ENCODE results near the gene TMEM72. TPM values are rescaled to one million over a fixed set of nuclear protein-coding genes. Genes with fewer than 3 reads are reported as not detected.

The TMEM72 gene
- total and polyA plus RNA-seq, 2 of the 13 experiments (the other 11 are each of a cell fraction or from before 2014, with no cell fraction given), result 0.04 TPM; not detected in 1

DNA sequence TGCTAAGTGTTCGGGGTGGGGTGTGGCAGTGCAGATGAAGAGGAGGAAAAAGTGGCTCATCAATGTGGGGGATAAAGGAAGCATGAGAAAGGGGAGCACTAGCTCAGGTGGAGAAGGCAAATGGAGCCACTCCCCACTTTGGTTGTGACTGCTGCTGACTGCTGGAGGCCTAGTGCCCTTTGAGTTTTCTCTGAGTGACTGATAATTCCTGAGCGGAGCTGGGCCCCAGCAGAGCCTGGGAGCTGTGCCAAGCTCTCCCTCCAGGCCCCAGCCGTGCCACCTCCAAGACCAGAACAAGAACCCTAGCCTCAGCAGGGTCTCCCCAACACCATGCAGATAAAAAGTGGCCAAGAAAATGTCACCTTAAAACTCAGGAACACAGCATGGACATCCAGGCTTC lies 38.8 kb downstream of the TMEM72 start (continued):
- TF ChIP-seq, protein P1, sequence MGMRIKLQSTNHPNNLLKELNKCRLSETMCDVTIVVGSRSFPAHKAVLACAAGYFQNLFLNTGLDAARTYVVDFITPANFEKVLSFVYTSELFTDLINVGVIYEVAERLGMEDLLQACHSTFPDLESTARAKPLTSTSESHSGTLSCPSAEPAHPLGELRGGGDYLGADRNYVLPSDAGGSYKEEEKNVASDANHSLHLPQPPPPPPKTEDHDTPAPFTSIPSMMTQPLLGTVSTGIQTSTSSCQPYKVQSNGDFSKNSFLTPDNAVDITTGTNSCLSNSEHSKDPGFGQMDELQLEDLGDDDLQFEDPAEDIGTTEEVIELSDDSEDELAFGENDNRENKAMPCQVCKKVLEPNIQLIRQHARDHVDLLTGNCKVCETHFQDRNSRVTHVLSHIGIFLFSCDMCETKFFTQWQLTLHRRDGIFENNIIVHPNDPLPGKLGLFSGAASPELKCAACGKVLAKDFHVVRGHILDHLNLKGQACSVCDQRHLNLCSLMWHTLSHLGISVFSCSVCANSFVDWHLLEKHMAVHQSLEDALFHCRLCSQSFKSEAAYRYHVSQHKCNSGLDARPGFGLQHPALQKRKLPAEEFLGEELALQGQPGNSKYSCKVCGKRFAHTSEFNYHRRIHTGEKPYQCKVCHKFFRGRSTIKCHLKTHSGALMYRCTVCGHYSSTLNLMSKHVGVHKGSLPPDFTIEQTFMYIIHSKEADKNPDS (CRISPR knock-in tag; IDR thresholded peaks at IDR 0.05), result no peak
- TF ChIP-seq ZFYVE20 (CRISPR knock-in tag; IDR thresholded peaks at IDR 0.05; ENCODE audit: borderline replicate concordance, low read depth) (no peak), FOXK1 (CRISPR knock-in tag; IDR thresholded peaks at IDR 0.05; ENCODE audit: borderline replicate concordance, low read depth) (no peak), TCF7L2 (IDR thresholded peaks at IDR 0.05; ENCODE audit: low read depth, low read length) (no peak), ZNF331 (CRISPR knock-in tag; IDR thresholded peaks at IDR 0.05) (peak; percentile 46; the same call in 1 of the 2 replicates), RFX5 (IDR thresholded peaks at IDR 0.05; ENCODE audit: low read depth, low read length) (no peak), ARNT (IDR thresholded peaks at IDR 0.05) (no peak), SP2 (CRISPR knock-in tag; IDR thresholded peaks at IDR 0.05) (no peak), ZFP1 (CRISPR knock-in tag; IDR thresholded peaks at IDR 0.05) (no peak), ZNF709 (CRISPR knock-in tag; IDR thresholded peaks at IDR 0.05) (no peak), ZNF441 (CRISPR knock-in tag; IDR thresholded peaks at IDR 0.05; ENCODE audit: borderline replicate concordance) (no peak), CBX2 (IDR thresholded peaks at IDR 0.05; ENCODE audit: low read depth, low read length) (no peak), CBX2 (CRISPR knock-in tag; IDR thresholded peaks at IDR 0.05; ENCODE audit: low read depth) (no peak), DNMT3B (CRISPR knock-in tag; conservative IDR thresholded peaks at IDR 0.05) (no peak), ZNF556 (CRISPR knock-in tag; IDR thresholded peaks at IDR 0.05; ENCODE audit: borderline replicate concordance) (no peak), SMAD9 (CRISPR knock-in tag; IDR thresholded peaks at IDR 0.05) (no peak), ZNF792 (CRISPR knock-in tag; IDR thresholded peaks at IDR 0.05) (no peak), ZNF703 (CRISPR knock-in tag; IDR thresholded peaks at IDR 0.05; ENCODE audit: borderline replicate concordance) (no peak)
- TF ChIP-seq, protein P2, sequence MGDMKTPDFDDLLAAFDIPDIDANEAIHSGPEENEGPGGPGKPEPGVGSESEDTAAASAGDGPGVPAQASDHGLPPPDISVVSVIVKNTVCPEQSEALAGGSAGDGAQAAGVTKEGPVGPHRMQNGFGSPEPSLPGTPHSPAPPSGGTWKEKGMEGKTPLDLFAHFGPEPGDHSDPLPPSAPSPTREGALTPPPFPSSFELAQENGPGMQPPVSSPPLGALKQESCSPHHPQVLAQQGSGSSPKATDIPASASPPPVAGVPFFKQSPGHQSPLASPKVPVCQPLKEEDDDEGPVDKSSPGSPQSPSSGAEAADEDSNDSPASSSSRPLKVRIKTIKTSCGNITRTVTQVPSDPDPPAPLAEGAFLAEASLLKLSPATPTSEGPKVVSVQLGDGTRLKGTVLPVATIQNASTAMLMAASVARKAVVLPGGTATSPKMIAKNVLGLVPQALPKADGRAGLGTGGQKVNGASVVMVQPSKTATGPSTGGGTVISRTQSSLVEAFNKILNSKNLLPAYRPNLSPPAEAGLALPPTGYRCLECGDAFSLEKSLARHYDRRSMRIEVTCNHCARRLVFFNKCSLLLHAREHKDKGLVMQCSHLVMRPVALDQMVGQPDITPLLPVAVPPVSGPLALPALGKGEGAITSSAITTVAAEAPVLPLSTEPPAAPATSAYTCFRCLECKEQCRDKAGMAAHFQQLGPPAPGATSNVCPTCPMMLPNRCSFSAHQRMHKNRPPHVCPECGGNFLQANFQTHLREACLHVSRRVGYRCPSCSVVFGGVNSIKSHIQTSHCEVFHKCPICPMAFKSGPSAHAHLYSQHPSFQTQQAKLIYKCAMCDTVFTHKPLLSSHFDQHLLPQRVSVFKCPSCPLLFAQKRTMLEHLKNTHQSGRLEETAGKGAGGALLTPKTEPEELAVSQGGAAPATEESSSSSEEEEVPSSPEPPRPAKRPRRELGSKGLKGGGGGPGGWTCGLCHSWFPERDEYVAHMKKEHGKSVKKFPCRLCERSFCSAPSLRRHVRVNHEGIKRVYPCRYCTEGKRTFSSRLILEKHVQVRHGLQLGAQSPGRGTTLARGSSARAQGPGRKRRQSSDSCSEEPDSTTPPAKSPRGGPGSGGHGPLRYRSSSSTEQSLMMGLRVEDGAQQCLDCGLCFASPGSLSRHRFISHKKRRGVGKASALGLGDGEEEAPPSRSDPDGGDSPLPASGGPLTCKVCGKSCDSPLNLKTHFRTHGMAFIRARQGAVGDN (CRISPR knock-in tag; IDR thresholded peaks at IDR 0.05), result peak; percentile 63
- TF ChIP-seq, protein P3, sequence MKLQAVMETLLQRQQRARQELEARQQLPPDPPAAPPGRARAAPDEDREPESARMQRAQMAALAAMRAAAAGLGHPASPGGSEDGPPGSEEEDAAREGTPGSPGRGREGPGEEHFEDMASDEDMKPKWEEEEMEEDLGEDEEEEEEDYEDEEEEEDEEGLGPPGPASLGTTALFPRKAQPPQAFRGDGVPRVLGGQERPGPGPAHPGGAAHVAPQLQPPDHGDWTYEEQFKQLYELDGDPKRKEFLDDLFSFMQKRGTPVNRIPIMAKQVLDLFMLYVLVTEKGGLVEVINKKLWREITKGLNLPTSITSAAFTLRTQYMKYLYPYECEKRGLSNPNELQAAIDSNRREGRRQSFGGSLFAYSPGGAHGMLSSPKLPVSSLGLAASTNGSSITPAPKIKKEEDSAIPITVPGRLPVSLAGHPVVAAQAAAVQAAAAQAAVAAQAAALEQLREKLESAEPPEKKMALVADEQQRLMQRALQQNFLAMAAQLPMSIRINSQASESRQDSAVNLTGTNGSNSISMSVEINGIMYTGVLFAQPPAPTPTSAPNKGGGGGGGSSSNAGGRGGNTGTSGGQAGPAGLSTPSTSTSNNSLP (IDR thresholded peaks at IDR 0.05; ENCODE audit: low read depth, low read length), result no peak
- TF ChIP-seq, protein P4, sequence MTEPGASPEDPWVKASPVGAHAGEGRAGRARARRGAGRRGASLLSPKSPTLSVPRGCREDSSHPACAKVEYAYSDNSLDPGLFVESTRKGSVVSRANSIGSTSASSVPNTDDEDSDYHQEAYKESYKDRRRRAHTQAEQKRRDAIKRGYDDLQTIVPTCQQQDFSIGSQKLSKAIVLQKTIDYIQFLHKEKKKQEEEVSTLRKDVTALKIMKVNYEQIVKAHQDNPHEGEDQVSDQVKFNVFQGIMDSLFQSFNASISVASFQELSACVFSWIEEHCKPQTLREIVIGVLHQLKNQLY (CRISPR knock-in tag; IDR thresholded peaks at IDR 0.05), result no peak
- TF ChIP-seq, protein P5, sequence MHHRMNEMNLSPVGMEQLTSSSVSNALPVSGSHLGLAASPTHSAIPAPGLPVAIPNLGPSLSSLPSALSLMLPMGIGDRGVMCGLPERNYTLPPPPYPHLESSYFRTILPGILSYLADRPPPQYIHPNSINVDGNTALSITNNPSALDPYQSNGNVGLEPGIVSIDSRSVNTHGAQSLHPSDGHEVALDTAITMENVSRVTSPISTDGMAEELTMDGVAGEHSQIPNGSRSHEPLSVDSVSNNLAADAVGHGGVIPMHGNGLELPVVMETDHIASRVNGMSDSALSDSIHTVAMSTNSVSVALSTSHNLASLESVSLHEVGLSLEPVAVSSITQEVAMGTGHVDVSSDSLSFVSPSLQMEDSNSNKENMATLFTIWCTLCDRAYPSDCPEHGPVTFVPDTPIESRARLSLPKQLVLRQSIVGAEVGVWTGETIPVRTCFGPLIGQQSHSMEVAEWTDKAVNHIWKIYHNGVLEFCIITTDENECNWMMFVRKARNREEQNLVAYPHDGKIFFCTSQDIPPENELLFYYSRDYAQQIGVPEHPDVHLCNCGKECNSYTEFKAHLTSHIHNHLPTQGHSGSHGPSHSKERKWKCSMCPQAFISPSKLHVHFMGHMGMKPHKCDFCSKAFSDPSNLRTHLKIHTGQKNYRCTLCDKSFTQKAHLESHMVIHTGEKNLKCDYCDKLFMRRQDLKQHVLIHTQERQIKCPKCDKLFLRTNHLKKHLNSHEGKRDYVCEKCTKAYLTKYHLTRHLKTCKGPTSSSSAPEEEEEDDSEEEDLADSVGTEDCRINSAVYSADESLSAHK (CRISPR knock-in tag; IDR thresholded peaks at IDR 0.05; ENCODE audit: borderline replicate concordance), result no peak
